HG03196 (cell line): Measurements from ENCODE around the gene PRDM16.

Experiments used
- ATAC-seq: cut with Tn5 transposase; IDR thresholded peaks from one replicate; pipeline ENCODE4 v1.9.1; 2021; ENCODE audit not compliant: unreplicated experiment

The PRDM16 gene

GRCh38 chr1:3363756-3364155 lies 294.8 kb downstream of the PRDM16 start:
- no peak for ATAC-seq

- ATAC-seq: no peak
These were observed 295.5 kb downstream of the PRDM16 start for GRCh38 chr1:3364551-3364950.

GRCh38 chr1:3364983-3365382 lies 296.0 kb downstream of the PRDM16 start:
- no peak for ATAC-seq

GRCh38 chr1:3365523-3366125 lies 296.6 kb downstream of the PRDM16 start:
- ATAC-seq: no peak

GRCh38 chr1:3366126-3367051 lies 297.4 kb downstream of the PRDM16 start:
- no peak for ATAC-seq

GRCh38 chr1:3367376-3367775 lies 298.4 kb downstream of the PRDM16 start:
- ATAC-seq: no peak

- no peak for ATAC-seq
These were observed 299.1 kb downstream of the PRDM16 start for GRCh38 chr1:3368059-3368458.

GRCh38 chr1:3368711-3369445 lies 299.9 kb downstream of the PRDM16 start:
- ATAC-seq: no peak

GRCh38 chr1:3369446-3370076 lies 300.6 kb downstream of the PRDM16 start:
- no peak for ATAC-seq

GRCh38 chr1:3370856-3371703 lies 302.1 kb downstream of the PRDM16 start:
- ATAC-seq: no peak

GRCh38 chr1:3372317-3372716 lies 303.3 kb downstream of the PRDM16 start:
- no peak for ATAC-seq

GRCh38 chr1:3373175-3373574 lies 304.2 kb downstream of the PRDM16 start:
- ATAC-seq: no peak

- no peak for ATAC-seq
These were observed 304.9 kb downstream of the PRDM16 start for GRCh38 chr1:3373700-3374405.

GRCh38 chr1:3375245-3375644 lies 306.2 kb downstream of the PRDM16 start:
- ATAC-seq: no peak

- ATAC-seq: no peak
These were observed 308.2 kb downstream of the PRDM16 start for GRCh38 chr1:3377166-3377565.

- no peak for ATAC-seq
These were observed 308.7 kb downstream of the PRDM16 start for GRCh38 chr1:3377604-3378279.

- ATAC-seq: no peak
These were observed 309.6 kb downstream of the PRDM16 start for GRCh38 chr1:3378411-3379208.

- no peak for ATAC-seq
These were observed 310.9 kb downstream of the PRDM16 start for GRCh38 chr1:3379934-3380333.
